Forelimb muscle (tissue), 1 donor: ENCODE results near the gene PROZ. TPM values are rescaled to one million over a fixed set of nuclear protein-coding genes. Genes with fewer than 3 reads are reported as not detected.
"Not testable (repeated sequence)": the region's sequence is repeated elsewhere in the genome, so short reads cannot be mapped to it uniquely, and the experiment has no call there.

Experiments
- DNase-seq: peaks from one replicate; pipeline ENCODE4 v3.0.0-alpha.2; 2013; ENCODE audit warnings: low read depth
- polyA plus RNA-seq: library from polyadenylated mRNA; unstranded; fragments of 120-200 nt; gene quantifications from one replicate; pipeline ENCODE4 v1.2.1, GENCODE V29; 2013; ENCODE audit not compliant: insufficient read length

PROZ gene
- polyA plus RNA-seq, 1 donor = not detected

- no peak for DNase-seq
Measured at GRCh38 chr13:113157206-113157928, 1.1 kb upstream of the PROZ start.

DNA sequence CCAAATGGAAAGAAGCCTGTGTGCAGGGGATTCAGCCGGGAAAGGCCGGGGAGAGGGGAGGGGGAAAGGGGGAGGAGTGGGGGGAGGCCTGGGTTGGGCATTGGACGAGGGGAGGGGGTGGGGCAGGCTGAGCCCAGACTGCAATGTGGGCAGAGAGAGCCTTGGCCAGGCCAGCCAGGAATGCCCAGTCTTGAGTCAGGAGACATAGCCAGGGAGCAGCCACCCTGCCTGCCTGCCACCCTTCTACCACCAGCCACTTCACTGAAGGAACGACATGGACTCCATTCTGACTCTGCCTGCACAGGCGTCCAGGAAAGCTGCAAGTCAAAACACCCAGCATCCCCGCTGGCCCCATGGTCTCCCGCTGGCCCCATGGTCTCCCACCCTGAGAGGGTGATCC is 498 bp downstream of the PROZ start:
- no peak for DNase-seq

DNA sequence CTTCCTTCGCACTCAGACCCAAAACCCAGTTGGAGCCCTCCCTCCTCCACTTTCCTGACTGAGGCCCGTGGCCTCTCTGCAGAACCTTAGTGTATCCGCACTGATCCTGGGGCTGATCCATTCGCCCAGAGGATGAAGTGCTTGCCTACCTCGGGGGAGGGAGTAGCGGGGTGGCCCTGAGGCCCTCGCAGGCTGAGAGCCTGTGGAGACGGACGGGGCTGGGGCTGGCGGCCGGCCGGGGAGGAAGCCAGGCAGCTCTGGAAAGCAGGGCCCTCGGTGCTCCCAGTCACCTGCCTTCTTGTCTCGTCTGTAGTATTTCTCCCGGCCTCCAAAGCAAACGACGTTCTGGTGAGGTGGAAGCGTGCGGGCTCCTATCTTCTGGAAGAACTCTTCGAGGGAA is 1.3 kb downstream of the PROZ start:
- no peak for DNase-seq

DNA sequence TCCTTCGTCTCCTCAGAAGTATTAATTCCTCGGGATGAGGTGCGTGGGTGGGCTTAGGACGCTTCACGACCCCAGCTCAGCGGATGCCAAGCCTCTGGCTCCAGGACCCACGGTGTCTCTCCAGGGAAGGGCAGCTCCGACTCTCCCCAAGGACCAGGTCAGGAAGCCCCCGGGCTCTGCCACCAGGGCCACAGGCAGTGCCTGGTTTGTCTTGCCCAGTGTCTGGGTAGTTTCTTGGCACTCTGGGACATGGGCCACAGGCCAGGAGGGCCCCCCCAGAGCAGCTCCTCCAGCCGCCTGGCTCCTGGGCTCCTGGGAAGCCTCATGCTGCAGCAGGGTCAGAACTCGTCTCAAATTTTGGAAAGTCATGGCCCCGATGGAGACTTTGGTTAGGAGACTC is 2.5 kb downstream of the PROZ start:
- no peak for DNase-seq

DNA sequence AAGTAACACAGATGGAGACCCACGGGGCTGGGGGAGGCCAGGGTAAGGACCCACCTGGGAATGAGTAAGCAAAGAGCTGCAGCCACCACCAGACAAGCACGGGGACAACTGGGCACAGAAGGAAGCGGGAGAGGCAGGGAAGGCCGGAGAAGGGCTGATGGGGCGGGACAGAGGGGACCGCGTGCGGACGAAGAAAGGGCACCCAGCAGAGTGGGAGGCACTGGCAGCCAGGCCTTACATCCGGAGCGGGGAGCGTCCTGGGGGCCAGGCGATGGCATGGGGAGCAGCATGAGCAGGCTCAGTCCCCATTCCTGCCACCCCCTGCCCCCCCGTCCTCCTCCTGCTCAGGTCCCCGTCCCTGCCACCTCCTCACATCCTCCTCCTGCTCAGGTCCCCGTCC is 3.0 kb downstream of the PROZ start:
- DNase-seq = no peak

DNA sequence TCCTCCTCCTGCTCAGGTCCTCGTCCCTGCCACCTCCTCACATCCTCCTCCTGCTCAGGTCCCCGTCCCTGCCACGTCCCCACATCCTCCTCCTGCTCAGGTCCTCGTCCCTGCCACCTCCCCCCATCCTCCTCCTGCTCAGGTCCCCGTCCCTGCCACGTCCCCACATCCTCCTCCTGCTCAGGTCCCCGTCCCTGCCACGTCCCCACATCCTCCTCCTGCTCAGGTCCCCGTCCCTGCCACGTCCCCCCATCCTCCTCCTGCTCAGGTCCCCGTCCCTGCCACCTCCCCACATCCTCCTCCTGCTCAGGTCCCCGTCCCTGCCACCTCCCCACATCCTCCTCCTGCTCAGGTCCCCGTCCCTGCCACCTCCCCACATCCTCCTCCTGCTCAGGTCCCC is 3.5 kb downstream of the PROZ start:
- not testable (repeated sequence) for DNase-seq

DNA sequence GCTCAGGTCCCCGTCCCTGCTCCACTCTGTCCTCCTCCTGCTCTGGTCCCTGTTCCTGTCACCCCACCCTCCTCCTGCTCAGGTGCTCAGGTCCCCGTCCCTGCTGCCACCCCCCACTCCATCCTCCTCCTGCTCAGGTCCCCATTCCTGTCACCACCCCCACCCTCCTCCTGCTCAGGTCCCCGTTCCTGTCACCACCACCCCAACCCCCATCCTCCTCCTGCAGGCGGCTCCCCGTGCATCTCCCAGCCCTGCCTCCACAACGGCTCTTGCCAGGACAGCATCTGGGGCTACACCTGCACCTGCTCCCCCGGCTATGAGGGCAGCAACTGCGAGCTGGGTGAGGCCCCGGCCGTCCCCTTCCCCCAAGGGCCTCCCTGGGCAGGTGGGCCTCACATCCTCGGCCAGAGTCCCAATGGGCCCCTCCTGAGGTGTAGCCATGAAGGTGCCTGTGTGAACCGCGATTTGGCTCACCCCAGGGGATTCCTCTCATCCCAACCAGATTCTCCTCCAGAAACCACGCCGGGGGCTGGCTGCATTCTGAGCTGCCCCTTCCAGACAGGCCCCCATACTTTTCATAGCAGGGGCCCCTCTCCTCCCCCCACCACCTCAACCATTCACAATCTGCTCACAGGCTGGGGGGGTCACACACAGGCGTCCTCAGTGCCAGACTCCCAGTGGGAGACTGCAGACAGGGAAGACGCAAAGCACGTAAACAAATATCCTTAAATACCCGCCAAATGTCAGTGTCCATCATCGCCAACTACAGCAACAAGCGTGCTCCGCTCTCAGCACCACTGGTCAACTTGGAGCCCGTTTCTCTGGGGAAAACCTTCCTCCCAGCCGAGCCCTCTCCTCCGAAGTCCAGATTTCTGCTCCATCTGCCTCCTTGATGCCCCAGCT is 4.6 kb downstream of the PROZ start:
- DNase-seq = no peak

GRCh38 chr13:113164492-113164891 is 6.0 kb downstream of the PROZ start:
- no peak for DNase-seq

DNA sequence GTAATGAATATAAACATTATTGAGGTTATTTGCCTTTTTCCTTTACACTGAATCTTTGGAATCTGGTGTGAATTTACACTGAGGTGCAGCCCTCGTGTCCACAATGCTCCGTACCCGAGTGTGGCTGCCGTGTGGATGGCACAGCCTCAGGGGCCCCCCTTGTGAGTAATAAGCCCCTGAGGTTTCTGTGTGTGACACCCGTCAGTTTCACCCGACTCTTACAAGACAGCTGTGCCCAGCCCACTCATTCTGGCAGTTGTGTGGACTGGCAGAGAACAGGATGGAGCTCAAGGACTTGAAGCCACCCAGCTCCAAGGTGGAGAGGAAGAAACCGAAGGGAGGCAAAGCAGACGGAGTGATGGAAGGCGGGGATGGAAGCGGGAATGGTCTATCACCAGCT is 7.8 kb downstream of the PROZ start:
- no peak for DNase-seq

DNA sequence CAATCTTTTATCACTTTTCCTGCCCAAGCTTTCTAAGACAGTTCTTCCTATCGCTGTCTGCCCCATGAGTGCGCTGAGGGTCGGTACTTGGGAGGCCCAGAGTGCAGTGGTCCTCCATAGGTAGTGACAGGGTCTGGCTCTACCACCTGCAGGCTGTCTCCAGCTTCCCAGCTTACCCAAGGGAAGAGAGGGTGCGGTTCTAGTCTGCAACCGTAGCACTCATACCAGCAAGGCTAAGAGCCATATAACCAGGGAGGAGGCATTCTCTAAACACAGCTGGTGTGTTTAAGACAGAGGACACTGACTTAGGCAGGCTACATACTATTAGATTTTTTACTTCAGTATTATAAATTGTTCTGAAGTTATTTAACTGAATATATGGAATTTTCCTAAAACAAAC is 8.2 kb downstream of the PROZ start:
- no peak for DNase-seq

GRCh38 chr13:113167155-113167554 is 8.7 kb downstream of the PROZ start:
- DNase-seq = no peak

DNA sequence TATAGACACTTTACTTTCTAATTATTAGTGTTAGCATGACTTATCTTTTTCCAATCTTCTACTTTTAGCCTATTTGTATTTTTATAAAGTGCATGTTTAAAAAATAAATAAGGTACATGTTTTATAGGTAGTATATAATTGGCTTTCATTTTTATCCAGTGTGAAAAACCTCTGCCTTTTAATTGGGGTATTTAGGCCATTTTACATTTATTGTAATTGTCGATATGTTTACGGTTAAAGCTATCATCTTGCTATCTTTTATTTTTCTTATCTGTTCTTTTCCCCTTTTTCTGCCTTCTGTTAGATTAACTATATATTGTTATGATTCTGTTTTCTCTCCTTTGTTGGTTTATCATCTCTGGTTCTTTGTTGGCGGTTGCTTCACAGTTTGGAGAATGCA is 9.1 kb downstream of the PROZ start:
- no peak for DNase-seq

GRCh38 chr13:113168211-113168610 is 9.8 kb downstream of the PROZ start:
- DNase-seq = no peak

GRCh38 chr13:113169277-113170272 is 11.1 kb downstream of the PROZ start:
- DNase-seq = no peak

DNA sequence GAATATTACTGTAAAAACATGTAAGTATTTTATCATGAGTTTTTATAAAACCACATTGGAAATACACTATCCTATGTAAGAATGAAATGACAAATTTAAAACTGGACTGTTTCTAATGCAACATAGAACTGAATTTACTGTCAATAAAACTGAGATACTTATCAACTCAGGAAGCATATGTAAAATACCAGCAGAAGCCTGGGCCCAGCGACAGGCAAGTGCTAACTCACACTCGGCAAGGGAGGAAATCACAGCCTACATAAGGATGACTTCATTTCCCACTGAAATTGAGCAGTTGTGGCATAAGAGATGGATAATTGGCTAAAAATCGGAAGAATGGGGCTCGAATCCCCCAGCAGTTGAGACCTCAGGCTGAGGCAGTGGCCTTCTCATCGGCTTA is 12.1 kb downstream of the PROZ start:
- no peak for DNase-seq

GRCh38 chr13:113171250-113172125 is 13.0 kb downstream of the PROZ start:
- DNase-seq = no peak

DNA sequence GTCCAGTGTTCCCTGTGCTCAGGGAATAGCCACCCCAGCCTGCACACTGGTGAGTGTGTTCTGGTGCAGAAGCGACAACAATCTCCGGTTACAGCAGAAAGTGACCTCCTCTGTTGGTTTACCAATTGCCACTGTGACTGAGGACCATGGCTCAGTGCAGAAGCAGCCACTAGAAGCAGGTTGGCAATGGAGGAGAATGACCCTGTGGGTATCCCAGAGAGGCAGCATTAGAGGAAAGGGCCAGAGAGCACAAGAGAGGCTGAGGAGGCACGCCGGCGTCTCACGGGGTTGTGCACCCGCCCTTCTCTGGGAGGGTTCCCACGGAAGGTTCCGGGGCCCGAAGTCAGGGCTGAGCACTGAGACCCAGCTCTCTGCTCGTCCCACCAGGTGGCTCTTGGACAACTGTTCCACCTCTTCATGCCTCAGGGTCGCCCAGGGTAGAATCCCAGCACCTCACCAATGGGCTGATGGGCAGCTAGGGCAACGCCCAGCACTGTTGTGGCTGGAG is 14.0 kb downstream of the PROZ start:
- DNase-seq = no peak

GRCh38 chr13:113176280-113176679 is 17.8 kb downstream of the PROZ start:
- DNase-seq = no peak

DNA sequence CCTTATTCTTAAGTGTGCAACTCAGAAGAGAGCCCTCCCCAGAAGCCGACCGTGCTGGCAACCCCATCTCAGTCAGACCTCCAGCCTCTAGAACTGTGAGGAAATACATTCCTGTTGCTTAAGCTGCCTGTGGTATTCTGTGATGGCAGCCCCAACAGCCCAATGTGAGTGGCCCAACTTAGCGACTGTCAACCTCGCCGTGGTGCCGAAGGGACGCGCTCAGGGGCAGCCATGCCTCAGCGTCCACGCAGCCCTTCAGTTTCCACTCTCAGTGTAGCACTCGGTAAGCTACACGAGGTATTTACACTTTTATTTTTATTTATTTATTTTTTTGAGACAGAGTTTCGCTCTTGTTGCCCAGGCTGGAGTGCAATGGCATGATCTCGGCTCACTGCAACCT is 18.4 kb downstream of the PROZ start:
- DNase-seq = no peak

- DNase-seq = no peak
Measured at GRCh38 chr13:113178070-113178895, 19.8 kb downstream of the PROZ start.
